HUES64 (cell line): ENCODE results near the gene SV2B.

Source experiments
- H3K27ac ChIP-seq: 2 replicates; pipeline ENCODE4 v1.7.0; 2013; ENCODE audit warnings: low read depth, low read length, inconsistent platforms
- H3K27me3 ChIP-seq: 2 replicates; pipeline ENCODE4 v1.6.1; 2013; ENCODE audit warnings: mild to moderate bottlenecking, low read length; ENCODE audit not compliant: insufficient read depth
- H3K36me3 ChIP-seq: 2 replicates; pipeline ENCODE4 v1.6.1; 2013; ENCODE audit warnings: mild to moderate bottlenecking, low read length; ENCODE audit not compliant: insufficient read depth
- H3K4me1 ChIP-seq: 2 replicates; pipeline ENCODE4 v1.6.1; 2013; ENCODE audit warnings: mild to moderate bottlenecking, low read length, moderate library complexity; ENCODE audit not compliant: insufficient read depth
- H3K4me3 ChIP-seq: 2 replicates; pipeline ENCODE4 v1.5.1; 2013; ENCODE audit warnings: mild to moderate bottlenecking, low read length, moderate library complexity
- H3K9ac ChIP-seq: 2 replicates; pipeline ENCODE4 v1.6.1; 2013; ENCODE audit warnings: mild to moderate bottlenecking, low read depth, low read length
- H3K9me3 ChIP-seq: 2 replicates; pipeline ENCODE4 v1.6.1; 2013; ENCODE audit warnings: low read depth, low read length; ENCODE audit not compliant: insufficient read depth
- WGBS: fragments of 150-250, 120-280 bp; methylation state at CpG from one replicate; pipeline ENCODE4 v1.1.7; 2013; ENCODE audit warnings: missing lambda C conversion rate; 5-methylcytosine and 5-hydroxymethylcytosine counted together

SV2B gene

DNA sequence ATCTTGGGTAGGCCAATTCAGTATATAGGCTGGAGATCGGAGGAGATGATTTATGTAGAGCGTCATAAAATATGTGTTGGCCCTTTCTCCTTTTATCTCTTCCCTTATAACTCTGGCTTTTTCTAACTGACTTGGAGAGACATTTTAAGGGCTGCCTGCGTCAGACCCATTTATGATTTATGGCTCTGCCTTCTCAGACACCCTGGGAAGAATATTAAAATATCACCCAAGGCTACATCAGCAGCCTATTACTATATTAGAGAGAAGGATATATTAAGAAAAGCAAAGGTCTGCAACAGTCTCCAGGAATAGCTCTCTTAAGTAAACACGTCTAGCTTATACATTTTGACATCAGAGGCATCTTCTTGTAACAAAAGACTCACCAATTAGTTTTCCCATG is 179.4 kb downstream of the SV2B start:
- H3K9ac ChIP-seq: no peak overlapping the region
- no peak overlapping the region for H3K27ac ChIP-seq
- H3K36me3 ChIP-seq: no peaks in the 10 kb centered on the region
- 93% methylated on average over 2 of the region's 4 CpGs for WGBS
- no peak overlapping the region for H3K4me3 ChIP-seq
- H3K9me3 ChIP-seq: no peaks in the 10 kb centered on the region
- no peaks in the 10 kb centered on the region for H3K27me3 ChIP-seq
- H3K4me1 ChIP-seq: no peaks in the 10 kb centered on the region

DNA sequence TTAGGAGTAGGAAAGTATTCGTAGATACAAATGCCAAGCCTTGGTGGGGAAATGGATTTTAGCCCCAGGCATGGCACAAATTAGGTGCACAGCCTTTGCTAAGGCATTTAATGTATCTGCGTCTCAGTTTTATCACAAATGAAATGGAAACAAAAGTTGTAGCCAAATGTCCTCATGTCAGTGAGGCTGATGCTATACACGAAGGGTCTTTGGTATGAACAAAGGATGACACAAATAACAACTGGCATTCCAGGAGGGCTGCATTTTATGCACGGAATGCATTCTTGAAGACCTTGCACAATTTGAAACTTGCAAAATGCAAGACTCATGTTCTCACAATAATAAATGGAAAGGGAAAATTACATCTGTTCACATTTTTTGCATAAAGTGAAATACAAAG is 181.9 kb downstream of the SV2B start:
- 88% methylated on average over 4 of the region's 4 CpGs for WGBS
- no peaks in the 10 kb centered on the region for H3K36me3 ChIP-seq
- H3K27ac ChIP-seq: no peak overlapping the region
- no peaks in the 10 kb centered on the region for H3K9me3 ChIP-seq
- H3K4me1 ChIP-seq: no peaks in the 10 kb centered on the region
- H3K9ac ChIP-seq: no peak overlapping the region
- no peak overlapping the region for H3K4me3 ChIP-seq
- H3K27me3 ChIP-seq: no peaks in the 10 kb centered on the region

DNA sequence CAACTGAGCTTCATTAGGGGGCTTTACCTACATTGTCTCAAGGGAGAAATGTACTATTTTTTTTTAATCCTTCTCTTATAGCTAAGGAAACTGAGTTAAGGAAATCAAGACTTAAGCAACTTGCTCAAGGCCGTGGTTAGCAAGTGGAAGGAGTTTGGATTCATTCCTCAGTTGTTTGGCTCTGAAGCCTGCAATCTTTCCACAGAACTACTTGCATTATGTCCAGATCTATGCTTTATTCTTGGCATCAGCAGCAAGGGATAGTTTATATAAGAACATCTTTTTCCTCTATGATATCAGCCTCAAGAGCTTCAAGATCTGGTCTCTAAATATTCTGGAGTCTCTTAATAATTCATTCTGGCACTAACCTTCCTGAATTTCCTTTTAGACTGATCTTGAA is 182.4 kb downstream of the SV2B start:
- no peaks in the 10 kb centered on the region for H3K9me3 ChIP-seq
- H3K4me1 ChIP-seq: no peaks in the 10 kb centered on the region
- no peak overlapping the region for H3K27ac ChIP-seq
- no peaks in the 10 kb centered on the region for H3K36me3 ChIP-seq
- no peak overlapping the region for H3K4me3 ChIP-seq
- WGBS: 93% methylated on average over 1 of the region's 1 CpG
- no peak overlapping the region for H3K9ac ChIP-seq
- H3K27me3 ChIP-seq: no peaks in the 10 kb centered on the region

DNA sequence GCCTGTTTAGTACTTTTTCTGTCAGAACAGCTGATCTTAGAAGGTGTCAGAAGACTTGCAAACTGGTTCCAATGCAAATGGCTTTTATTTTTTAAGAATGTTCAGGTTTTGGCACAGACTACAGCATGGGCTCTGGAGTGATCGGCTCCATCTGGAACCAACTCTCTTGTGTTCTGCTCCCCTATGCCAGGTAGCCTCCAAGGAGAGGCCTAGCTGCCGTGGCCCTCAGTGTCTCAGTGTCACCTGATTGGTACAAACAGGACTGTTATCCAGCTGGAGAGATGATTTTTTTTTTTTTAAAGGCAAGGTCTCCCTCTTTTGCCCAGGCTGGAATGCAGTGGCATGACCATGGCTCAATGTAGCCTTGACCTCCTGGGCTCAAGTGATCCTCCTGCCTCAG is 183.1 kb downstream of the SV2B start:
- no peak overlapping the region for H3K9ac ChIP-seq
- no peaks in the 10 kb centered on the region for H3K9me3 ChIP-seq
- H3K4me3 ChIP-seq: no peak overlapping the region
- H3K27ac ChIP-seq: no peak overlapping the region
- H3K4me1 ChIP-seq: no peaks in the 10 kb centered on the region
- H3K27me3 ChIP-seq: no peaks in the 10 kb centered on the region
- H3K36me3 ChIP-seq: no peaks in the 10 kb centered on the region
- 94% methylated on average over 2 of the region's 2 CpGs for WGBS

DNA sequence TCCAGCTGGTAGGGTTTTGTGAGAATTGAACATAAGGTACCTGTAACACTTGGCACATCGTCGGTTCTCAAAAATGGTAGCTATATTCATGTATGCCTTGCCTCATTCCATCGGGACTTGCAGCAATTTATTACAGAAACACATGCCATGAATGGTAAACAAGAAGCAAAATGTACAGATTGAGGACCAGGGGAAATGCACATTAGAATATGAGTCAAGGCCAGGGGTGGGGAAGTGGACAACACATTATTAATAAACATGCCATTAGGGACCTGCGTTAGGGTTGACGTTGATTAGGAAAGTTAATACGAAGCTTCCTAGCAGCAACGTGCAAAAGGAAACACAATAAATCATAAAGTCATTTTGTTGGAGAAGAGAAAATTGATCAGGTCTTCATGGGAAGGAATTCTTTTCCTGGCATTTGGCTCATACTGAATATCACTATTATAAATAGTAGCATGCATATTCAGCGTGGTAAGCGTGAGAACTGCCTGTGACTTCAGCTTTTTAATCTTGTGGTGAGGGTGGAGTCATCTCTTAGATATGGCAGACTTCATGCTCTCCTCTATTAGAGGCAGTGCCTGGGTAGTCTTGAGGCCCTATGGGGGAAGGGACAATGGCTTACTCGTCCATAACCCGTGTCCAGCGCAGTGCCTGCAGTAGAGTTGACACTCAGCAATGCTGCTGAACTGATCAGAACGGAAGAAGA is 184.9 kb downstream of the SV2B start:
- 95% methylated on average over 13 of the region's 13 CpGs for WGBS
- no peaks in the 10 kb centered on the region for H3K36me3 ChIP-seq
- no peaks in the 10 kb centered on the region for H3K9me3 ChIP-seq
- H3K4me1 ChIP-seq: peaks cover 2% of the 10 kb centered on the region; the same call in 1 of the 2 replicates
- H3K9ac ChIP-seq: no peak overlapping the region
- no peaks in the 10 kb centered on the region for H3K27me3 ChIP-seq
- H3K4me3 ChIP-seq: no peak overlapping the region
- H3K27ac ChIP-seq: no peak overlapping the region

DNA sequence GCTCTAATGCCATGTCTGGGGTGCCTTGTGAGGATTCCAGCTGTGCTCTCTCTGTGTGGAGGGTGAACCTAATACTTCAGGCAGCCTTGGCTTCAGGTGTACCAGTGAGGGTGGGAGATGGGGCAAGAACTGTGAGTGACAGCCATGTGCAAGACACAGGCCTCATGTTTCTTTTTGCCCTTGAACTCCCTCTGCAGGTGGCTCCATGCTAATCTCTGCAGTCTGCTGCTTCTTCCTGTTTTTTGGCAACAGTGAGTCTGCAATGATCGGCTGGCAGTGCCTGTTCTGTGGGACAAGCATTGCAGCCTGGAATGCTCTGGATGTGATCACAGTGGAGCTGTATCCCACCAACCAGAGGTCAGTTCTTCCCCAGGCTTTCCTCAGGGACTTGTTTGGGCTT is 189.3 kb downstream of the SV2B start:
- no peak overlapping the region for H3K27ac ChIP-seq

DNA sequence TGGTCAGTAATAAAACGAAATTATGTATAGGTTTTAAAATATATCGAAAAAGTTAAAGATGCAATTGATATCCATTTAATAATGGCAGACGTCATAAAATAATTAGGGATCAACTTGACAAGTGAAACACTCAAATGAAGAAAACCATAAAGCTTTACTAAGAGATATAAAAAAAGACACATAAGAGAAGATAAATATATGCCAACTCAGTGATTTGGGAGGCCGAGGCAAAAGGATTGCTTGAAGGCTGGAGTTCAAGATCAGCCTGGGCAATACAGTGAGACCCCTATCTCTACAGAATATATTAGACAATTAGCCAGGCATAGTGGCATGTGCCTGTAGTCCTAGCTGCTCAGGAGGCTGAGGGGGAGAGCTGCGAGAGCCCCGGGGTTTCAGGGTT is 190.5 kb downstream of the SV2B start:
- H3K27ac ChIP-seq: no peak overlapping the region
- 89% methylated on average over 5 of the region's 6 CpGs for WGBS
- H3K9me3 ChIP-seq: no peaks in the 10 kb centered on the region
- H3K9ac ChIP-seq: no peak overlapping the region
- peaks cover 2% of the 10 kb centered on the region; the same call in 1 of the 2 replicates for H3K4me1 ChIP-seq
- H3K27me3 ChIP-seq: no peaks in the 10 kb centered on the region
- H3K36me3 ChIP-seq: no peaks in the 10 kb centered on the region
- H3K4me3 ChIP-seq: no peak overlapping the region

More for the DNA sequence above, 189.3 kb downstream of the SV2B start:
- Histone ChIP-seq H3K9ac (no peak overlapping the region), H3K4me3 (no peak overlapping the region), H3K9me3 (no peaks in the 10 kb centered on the region), H3K36me3 (no peaks in the 10 kb centered on the region), H3K27me3 (no peaks in the 10 kb centered on the region), H3K4me1 (peaks cover 2% of the 10 kb centered on the region; the same call in 1 of the 2 replicates)
- WGBS: 89% methylated on average over 1 of the region's 1 CpG

DNA sequence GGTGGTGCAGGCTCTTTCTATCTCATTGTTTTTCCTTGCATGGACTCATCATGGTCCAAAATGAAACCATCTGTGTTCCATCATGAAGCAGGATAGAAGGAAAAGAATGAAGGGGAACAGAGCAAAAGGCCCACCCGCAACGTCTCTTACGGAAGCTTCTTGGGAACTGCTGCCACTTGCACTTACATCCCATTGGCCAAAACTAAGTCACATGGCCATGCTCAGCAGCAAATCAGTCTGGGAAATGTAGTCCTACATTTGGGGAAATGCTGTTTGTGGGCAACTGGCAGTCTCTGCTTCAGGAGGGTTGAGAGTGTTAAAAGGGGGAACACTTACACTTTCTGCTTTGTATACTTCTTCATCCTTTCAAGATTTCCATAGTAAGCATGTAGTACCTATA is 191.6 kb downstream of the SV2B start:
- H3K27ac ChIP-seq: no peak overlapping the region
- WGBS: 75% methylated on average over 3 of the region's 3 CpGs
- H3K27me3 ChIP-seq: no peaks in the 10 kb centered on the region
- no peak overlapping the region for H3K9ac ChIP-seq
- H3K36me3 ChIP-seq: no peaks in the 10 kb centered on the region
- H3K4me1 ChIP-seq: peaks cover 2% of the 10 kb centered on the region; the same call in 1 of the 2 replicates
- no peak overlapping the region for H3K4me3 ChIP-seq
- no peaks in the 10 kb centered on the region for H3K9me3 ChIP-seq

DNA sequence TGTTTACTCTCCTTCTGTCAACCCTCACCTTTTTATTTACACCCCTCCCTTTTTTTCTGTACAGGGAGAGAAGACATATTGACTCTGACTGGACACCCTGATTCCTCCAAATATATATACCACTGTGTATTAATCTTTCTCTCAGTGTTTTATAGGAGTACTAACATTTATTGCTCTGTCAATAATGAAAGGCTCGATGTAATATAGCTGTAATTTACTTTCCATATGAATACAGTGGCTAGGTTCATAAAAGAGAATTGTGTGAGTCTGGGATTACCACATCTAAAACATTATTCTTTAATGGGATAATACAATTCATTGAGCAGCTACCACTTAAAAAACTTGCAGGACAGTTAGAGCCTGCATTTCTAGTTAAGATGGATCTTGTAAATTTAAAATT is 194.3 kb downstream of the SV2B start:
- WGBS: no CpG with 5 or more reads among the region's 1 CpG
- no peak overlapping the region for H3K9ac ChIP-seq
- H3K4me3 ChIP-seq: no peak overlapping the region
- H3K4me1 ChIP-seq: peaks cover 2% of the 10 kb centered on the region; the same call in 1 of the 2 replicates
- H3K9me3 ChIP-seq: no peaks in the 10 kb centered on the region
- H3K27ac ChIP-seq: no peak overlapping the region
- no peaks in the 10 kb centered on the region for H3K36me3 ChIP-seq
- no peaks in the 10 kb centered on the region for H3K27me3 ChIP-seq

DNA sequence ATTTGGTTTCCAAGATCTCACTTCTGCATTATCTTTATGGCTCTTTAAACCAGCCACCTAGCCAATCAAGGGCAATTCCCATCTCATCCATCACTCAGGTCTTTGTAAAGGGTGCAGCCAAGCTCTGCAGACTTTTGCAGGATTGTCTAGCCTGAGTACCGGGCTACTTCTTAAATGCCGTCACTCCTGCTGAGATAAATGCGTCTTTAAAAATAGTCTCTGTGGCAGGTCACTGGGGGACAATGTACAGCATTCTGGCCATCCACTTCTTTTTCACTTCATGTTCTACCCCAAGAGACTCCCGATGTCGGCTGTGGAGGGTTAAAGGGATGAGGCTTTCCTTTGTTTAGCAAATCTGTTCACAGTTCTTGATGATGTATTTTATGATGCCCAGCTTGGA is 194.7 kb downstream of the SV2B start:
- Histone ChIP-seq H3K9ac (no peak overlapping the region), H3K9me3 (no peaks in the 10 kb centered on the region), H3K27ac (no peak overlapping the region), H3K27me3 (no peaks in the 10 kb centered on the region), H3K4me3 (no peak overlapping the region), H3K4me1 (no peaks in the 10 kb centered on the region), H3K36me3 (no peaks in the 10 kb centered on the region)
- 91% methylated on average over 5 of the region's 5 CpGs for WGBS

DNA sequence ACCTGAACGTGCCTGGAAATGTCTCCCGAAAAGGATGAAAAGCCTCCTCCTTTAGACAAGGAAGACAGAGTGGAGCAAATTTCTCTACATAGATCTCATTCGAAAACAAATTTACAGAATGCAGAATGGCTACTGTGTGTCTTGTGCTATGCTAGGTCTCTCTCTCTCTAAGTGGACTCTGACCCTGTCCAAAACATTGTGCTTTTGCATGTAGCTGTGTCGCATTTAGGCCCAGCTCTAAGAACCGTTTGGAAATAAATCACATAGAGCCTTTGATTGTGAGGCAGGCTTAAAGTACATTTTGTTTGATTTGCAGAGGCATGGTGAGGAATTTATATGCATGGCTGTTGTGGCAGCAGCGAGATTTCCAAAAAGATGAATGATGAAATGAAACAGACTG is 198.0 kb downstream of the SV2B start:
- H3K36me3 ChIP-seq: no peaks in the 10 kb centered on the region

More for the DNA sequence above, 198.0 kb downstream of the SV2B start:
- H3K4me1 ChIP-seq: 0 out of 2 replicates have a peak, but pooled peaks cover 2% of the 10 kb centered on the region
- H3K9me3 ChIP-seq: no peaks in the 10 kb centered on the region
- WGBS: 93% methylated on average over 5 of the region's 6 CpGs
- no peak overlapping the region for H3K27ac ChIP-seq
- no peak overlapping the region for H3K4me3 ChIP-seq
- H3K27me3 ChIP-seq: peaks cover 2% of the 10 kb centered on the region
- no peak overlapping the region for H3K9ac ChIP-seq
